HG03139 (cell line): Measurements from ENCODE around the gene RGMA.
"Not testable (repeated sequence)": the region's sequence is repeated elsewhere in the genome, so short reads cannot be mapped to it uniquely, and the experiment has no call there.

ENCODE experiments used
- ATAC-seq: cut with Tn5 transposase; IDR thresholded peaks from one replicate; pipeline ENCODE4 v1.9.1; 2021; ENCODE audit not compliant: unreplicated experiment

The RGMA gene

DNA sequence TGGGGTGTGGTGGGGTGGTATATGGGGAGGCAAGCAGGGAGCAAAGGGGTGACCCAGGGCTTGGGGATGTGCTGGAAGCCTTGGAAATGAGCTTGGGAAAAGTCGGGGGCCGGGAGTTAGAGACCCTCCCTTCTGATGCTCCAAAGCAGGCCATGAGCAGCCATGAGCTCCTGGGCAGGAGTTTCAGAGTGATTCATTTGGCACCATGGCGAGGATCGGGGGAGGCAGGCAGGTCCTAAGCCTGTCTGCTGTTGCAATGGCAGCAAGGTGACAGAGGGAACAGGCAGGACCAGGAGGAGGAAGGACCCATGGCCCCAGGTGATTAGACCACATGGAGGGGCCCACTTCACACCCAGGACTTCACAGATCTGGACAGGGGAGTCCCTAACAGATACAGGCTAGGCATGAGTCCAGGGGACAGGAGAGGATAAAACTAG, 21.3 kb downstream of the RGMA start:
- no peak for ATAC-seq

DNA sequence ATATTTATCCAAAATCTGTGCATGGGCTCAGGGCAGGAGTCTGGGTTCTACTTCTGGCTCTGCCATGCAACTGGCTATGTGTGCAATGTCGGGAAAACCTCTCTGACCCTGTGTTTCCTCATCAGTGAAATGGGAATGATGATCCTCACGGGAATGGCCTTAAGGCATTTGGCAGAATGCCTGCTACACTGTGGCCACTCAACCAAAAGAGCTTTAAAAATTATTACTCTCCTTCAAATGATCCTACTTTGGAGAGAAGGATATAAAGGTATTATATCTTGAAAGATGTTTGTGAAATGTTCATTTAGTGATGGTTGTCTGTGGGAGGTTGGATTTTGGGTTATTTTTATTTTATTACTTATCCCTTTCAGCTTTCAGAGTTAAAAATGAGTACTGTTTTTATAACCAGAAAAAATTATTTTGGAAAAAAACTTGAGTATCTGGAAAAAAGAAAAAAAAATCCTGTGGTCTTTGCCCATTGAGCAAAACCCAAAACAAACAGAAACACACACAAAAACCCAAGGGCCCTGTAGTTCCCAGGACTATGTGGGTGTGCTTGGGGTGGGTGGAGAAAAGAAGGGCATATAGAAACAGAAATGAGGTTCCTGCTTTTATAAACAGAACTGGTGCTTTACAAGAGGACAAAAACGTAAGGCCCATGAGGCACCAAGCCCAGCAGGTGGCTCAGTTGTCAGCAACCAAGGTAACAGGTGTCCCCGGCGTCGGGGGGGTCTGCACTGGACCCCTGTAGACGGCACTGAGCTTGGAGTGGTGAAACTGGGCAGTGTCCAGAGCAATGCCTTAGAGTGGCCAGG, 22.0 kb downstream of the RGMA start:
- ATAC-seq = no peak

DNA sequence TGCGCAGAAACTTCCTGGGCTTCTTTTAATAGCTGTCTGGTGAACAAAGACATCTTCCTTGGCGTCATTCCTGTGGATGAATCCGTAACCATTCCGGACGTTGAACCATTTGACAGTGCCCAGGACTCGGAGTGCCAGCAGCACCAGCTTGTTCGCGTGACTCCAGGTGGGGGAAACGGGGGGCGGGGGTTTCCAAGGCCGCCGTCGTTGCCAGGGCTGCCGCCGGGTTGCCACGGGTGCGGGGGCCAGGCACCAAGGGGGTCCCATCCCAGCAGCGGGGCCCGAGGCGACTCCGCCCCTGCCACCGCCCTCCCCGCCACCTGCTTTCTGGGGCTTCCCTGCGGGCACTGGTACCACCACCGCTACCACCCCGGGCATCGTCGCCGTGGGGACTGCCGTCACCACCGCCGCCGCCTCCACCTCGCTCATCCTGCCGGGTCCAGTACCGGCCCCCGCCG, 22.8 kb downstream of the RGMA start:
- ATAC-seq = no peak

DNA sequence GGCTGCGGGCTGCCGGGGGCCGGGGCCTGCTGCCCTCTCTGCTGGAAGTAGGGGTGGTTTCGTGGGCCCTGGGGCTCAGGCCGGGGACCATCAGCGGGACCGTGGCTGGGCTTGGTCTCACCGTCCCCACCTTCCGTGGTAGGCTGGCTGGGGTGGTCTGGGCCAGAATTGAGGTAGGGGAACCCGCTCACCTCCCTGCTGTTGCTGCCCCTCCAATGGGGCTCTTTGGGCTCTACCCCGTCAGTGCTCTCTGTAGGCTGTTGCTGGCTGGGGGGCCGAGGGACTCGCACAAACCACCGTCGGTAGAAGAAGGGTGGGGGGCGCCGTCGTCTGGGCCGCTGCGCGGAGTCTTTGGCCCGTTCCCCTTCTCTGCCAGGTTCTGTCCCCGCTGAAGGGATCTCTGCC, 23.4 kb downstream of the RGMA start:
- ATAC-seq = no peak

- no peak for ATAC-seq
These were observed 25.0 kb downstream of the RGMA start for GRCh38 chr15:93063796-93064690.

- ATAC-seq = no peak
These were observed 25.7 kb downstream of the RGMA start for GRCh38 chr15:93063262-93063671.

- ATAC-seq = not testable (repeated sequence)
These were observed 26.3 kb downstream of the RGMA start for GRCh38 chr15:93062628-93063261.

- no peak for ATAC-seq
These were observed 28.4 kb downstream of the RGMA start for GRCh38 chr15:93060336-93061248.

- no peak for ATAC-seq
These were observed 29.6 kb downstream of the RGMA start for GRCh38 chr15:93059442-93059841.

DNA sequence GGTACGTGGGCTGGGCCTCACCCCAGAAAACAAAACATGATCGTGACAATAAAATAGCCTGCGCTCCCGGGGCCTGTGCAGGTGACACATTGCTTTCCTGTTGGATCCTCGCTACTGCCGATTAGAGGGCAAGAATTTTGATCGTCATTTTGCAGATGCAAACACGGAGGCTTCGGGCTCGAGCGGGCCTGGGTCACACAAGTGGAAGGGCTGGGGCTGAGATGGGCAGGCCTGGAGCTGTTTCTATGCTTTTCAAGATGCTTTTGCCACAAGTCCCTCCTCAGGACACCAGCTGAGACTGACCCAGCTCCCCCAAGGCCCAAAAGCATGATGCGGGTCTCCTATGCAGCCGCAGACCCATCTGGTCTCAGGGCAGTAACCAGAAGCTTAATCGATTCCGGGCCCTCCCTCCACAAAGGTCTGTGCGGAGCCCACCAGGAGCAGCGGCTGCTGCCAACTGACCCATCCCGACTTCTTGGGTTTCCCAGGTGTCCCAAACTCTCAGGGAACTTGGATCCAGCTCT, 30.0 kb downstream of the RGMA start:
- ATAC-seq = no peak

DNA sequence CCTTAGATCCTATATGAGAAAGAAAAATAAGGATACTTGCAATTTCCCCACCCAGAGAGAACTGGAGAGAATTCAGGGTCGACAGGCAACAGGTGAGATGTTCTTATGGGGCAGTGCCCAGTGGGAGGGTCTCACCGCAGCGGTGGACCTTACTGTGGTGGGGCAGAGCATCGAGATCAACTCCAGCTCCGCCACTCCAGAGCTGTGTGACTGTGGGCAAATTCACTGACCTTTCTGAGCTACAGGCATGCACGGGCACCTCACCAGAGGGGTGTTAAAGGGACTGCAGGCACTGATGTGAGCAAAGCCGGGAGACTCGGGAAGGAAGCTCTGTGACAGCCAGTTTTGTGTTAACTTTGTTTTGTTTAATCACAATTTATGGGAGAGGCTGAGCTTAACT, 30.9 kb downstream of the RGMA start:
- ATAC-seq = no peak

DNA sequence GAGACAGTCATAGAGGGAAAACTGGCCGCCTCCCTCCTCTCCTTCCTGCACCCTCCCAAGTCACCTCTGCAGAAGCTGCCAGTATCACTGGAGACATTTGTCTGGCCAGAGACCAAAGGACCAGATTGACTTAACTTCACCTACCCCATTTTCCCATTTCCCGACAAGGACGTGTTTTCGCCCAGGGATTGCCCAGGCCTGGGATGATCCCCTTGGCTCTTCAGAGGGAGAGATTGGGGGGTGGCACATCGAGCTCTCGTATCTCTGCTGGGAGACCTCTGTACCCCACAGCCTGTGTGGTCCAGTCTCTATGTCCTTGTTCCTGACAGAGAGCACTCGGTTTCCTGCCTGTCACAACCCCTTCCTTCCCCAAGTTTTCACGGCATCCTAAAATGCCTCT, 31.4 kb downstream of the RGMA start:
- ATAC-seq = no peak

GRCh38 chr15:93056836-93057235, 32.2 kb downstream of the RGMA start:
- no peak for ATAC-seq

- no peak for ATAC-seq
These were observed 33.8 kb downstream of the RGMA start for GRCh38 chr15:93055211-93055610.

- no peak for ATAC-seq
These were observed 36.7 kb downstream of the RGMA start for GRCh38 chr15:93052090-93052879.

DNA sequence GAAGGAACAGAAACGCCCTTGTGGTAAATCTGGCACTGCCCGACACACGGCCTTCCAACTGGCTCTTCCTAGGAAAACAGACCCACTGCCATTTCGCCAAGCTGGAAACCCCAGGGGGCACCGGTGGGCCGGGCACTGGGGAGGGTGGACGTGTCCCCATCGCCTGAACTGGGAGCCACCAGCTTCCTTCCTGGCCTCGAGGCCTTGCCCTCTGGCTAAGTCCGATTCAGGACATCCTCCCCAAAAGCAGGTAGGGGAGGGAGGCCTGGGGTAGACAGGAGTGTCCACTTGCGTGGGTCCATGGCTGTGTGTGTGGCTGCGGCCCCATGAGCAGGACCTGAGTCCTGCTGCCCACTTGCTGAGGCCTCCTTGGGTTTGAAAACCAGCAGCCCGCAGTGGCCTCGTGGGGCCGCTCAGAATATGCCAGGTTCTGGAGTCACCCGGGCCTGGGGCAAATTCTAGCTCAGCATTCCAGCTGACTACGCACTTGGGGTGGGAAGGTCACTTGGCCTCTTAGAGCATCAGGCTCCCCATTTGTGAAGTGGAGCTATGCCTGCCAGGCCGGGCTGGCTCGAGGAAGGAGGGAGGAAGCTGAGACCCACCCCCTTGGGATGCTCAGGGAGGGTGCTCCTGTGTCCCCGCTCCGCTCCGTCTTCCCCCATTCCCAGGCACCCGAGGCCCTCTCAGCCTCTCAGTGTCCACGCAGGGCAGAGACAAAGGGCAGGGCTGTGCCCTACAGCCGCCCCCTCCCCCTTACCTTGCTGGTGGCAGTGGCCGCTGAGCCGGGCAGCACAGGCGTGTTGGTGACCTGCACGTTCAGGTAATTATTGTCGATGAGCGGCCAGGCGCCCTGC, 37.5 kb downstream of the RGMA start:
- no peak for ATAC-seq

- ATAC-seq = no peak
These were observed 38.4 kb downstream of the RGMA start for GRCh38 chr15:93050648-93051047.

GRCh38 chr15:93049914-93050578, 39.0 kb downstream of the RGMA start:
- ATAC-seq = no peak
